ENCODE results near the gene KIR3DL2. TPM values are rescaled to one million over a fixed set of nuclear protein-coding genes. Genes with fewer than 3 reads are reported as not detected.

The KIR3DL2 gene
- total and polyA plus RNA-seq, 4 donors = 0.09 to 0.24 TPM; not detected in 2

DNA sequence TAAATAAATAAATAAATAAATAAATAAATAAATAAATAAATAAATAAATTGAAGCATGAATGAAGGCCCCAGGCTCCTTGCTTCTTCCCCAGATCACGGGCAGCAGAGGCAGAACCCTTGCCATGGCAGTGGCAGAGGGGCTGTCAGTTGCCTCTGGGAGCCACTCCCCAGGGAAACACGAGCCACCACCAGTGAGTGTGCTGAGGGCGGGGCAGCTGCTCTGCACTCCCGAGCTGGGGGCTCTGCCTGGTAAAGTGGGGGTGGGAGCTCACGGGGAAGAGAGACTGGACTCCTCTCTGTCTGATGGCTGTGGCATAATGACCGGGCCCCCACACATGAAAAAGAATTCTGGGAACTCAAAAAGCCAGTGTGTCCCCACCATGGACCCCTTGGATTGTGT lies 31.6 kb downstream of the KIR3DL2 start:
- no peak overlapping the region for H3K4me3 ChIP-seq

DNA sequence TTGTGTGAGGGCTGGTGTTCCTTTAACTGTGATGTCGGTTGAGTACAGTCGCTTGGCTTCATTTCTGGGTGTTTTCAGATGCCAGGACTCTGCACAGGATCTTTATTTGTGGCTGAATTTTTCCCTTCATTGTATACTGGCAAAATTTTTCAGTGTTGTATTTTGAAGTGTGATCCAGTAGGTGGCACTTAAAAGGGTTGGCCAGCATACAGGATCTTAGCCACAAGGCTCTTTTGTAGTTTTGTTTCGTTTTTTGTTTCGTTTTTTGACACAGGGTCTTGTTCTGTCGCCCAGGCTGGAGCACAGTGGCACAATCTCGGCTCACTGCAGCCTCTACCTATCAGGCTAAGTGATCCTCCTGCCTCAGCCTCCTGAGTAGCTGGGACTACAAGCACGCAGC lies 32.5 kb downstream of the KIR3DL2 start:
- DNase-seq (no peak), ATAC-seq (ENCODE audit: insufficient read depth, low FRiP score) (no peak)
- H3K4me3 ChIP-seq = no peak overlapping the region
- TF ChIP-seq, protein P1, sequence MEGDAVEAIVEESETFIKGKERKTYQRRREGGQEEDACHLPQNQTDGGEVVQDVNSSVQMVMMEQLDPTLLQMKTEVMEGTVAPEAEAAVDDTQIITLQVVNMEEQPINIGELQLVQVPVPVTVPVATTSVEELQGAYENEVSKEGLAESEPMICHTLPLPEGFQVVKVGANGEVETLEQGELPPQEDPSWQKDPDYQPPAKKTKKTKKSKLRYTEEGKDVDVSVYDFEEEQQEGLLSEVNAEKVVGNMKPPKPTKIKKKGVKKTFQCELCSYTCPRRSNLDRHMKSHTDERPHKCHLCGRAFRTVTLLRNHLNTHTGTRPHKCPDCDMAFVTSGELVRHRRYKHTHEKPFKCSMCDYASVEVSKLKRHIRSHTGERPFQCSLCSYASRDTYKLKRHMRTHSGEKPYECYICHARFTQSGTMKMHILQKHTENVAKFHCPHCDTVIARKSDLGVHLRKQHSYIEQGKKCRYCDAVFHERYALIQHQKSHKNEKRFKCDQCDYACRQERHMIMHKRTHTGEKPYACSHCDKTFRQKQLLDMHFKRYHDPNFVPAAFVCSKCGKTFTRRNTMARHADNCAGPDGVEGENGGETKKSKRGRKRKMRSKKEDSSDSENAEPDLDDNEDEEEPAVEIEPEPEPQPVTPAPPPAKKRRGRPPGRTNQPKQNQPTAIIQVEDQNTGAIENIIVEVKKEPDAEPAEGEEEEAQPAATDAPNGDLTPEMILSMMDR (IDR thresholded peaks at IDR 0.05; ENCODE audit: control extremely low read depth, extremely low read depth) = no peak
- H3K9ac ChIP-seq (ENCODE audit: insufficient read depth in 1 of 2, low read length in 2 of 2) = no peak overlapping the region
- H3K4me1 ChIP-seq (ENCODE audit: control insufficient read depth in 5 of 5, insufficient read depth in 5 of 5, low read length in 5 of 5) = no peaks in the 10 kb centered on the region
- WGBS, 2 donors = 55 to 58% methylated on average over 7 of the region's 7 CpGs
- H3K36me3 ChIP-seq (ENCODE audit: control insufficient read depth in 4 of 4, insufficient read depth in 4 of 4, low read length in 4 of 4) = no peaks in the 10 kb centered on the region
- H3K27ac ChIP-seq (ENCODE audit: low read depth in 1 of 2, low read length in 1 of 2) = no peak overlapping the region
- peaks cover 0 to 2% (median 0%) of the 10 kb centered on the region in 4 donors for H3K9me3 ChIP-seq (ENCODE audit: control insufficient read depth in 4 of 4, insufficient read depth in 3 of 4, low read length in 3 of 4)
- H3K27me3 ChIP-seq (ENCODE audit: control insufficient read depth in 3 of 3, insufficient read depth in 3 of 3, low read length in 2 of 3) = no peaks in the 10 kb centered on the region

More for the DNA sequence above, 31.6 kb downstream of the KIR3DL2 start:
- DNase-seq (no peak), ATAC-seq (ENCODE audit: insufficient read depth, low FRiP score) (no peak)
- H3K4me1 ChIP-seq (ENCODE audit: control insufficient read depth in 5 of 5, insufficient read depth in 5 of 5, low read length in 5 of 5) = no peaks in the 10 kb centered on the region
- TF ChIP-seq, protein P1 (IDR thresholded peaks at IDR 0.05; ENCODE audit: control extremely low read depth, extremely low read depth) = no peak
- no peaks in the 10 kb centered on the region for H3K36me3 ChIP-seq (ENCODE audit: control insufficient read depth in 4 of 4, insufficient read depth in 4 of 4, low read length in 4 of 4)
- H3K9ac ChIP-seq (ENCODE audit: insufficient read depth in 1 of 2, low read length in 2 of 2) = no peak overlapping the region
- H3K9me3 ChIP-seq (ENCODE audit: control insufficient read depth in 4 of 4, insufficient read depth in 3 of 4, low read length in 3 of 4) = peaks cover 0 to 2% (median 0%) of the 10 kb centered on the region in 4 donors
- H3K27ac ChIP-seq (ENCODE audit: low read depth in 1 of 2, low read length in 1 of 2) = no peak overlapping the region
- WGBS, 2 donors = 62 to 80% methylated on average over 6 of the region's 6 CpGs
- no peaks in the 10 kb centered on the region for H3K27me3 ChIP-seq (ENCODE audit: control insufficient read depth in 3 of 3, insufficient read depth in 3 of 3, low read length in 2 of 3)

DNA sequence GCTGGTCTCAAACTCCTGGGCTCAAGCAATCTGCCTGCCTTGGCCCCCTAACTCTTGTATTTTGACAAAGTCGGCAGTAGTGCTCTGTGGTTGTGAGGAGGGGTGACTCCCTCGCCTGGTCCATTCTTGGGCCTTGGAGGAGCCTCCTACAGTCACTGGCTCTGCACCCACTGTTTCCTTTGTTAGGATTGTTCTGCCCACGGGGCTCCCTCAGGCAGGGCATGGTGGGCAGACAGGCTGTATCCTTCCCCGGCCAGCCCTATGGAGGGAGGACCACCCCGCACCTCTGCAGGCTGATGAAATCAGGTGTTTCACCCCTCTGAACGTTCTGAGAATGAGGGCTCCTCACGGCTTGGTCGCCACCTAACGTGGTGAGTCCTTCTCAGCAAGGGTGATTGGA lies 33.0 kb downstream of the KIR3DL2 start:
- H3K27ac ChIP-seq (ENCODE audit: low read depth in 1 of 2, low read length in 1 of 2) = no peak overlapping the region
- TF ChIP-seq, protein P1 (IDR thresholded peaks at IDR 0.05; ENCODE audit: control extremely low read depth, extremely low read depth) = no peak
- peaks cover 0 to 2% (median 0%) of the 10 kb centered on the region in 4 donors for H3K9me3 ChIP-seq (ENCODE audit: control insufficient read depth in 4 of 4, insufficient read depth in 3 of 4, low read length in 3 of 4)
- no peak overlapping the region for H3K9ac ChIP-seq (ENCODE audit: insufficient read depth in 1 of 2, low read length in 2 of 2)
- 74 to 85% methylated on average over 9 of the region's 9 CpGs for WGBS, 2 donors
- no peak overlapping the region for H3K4me3 ChIP-seq
- H3K36me3 ChIP-seq (ENCODE audit: control insufficient read depth in 4 of 4, insufficient read depth in 4 of 4, low read length in 4 of 4) = no peaks in the 10 kb centered on the region
- no peaks in the 10 kb centered on the region for H3K4me1 ChIP-seq (ENCODE audit: control insufficient read depth in 5 of 5, insufficient read depth in 5 of 5, low read length in 5 of 5)
- ATAC-seq (ENCODE audit: insufficient read depth, low FRiP score) (no peak), DNase-seq (no peak)
- H3K27me3 ChIP-seq (ENCODE audit: control insufficient read depth in 3 of 3, insufficient read depth in 3 of 3, low read length in 2 of 3) = no peaks in the 10 kb centered on the region

DNA sequence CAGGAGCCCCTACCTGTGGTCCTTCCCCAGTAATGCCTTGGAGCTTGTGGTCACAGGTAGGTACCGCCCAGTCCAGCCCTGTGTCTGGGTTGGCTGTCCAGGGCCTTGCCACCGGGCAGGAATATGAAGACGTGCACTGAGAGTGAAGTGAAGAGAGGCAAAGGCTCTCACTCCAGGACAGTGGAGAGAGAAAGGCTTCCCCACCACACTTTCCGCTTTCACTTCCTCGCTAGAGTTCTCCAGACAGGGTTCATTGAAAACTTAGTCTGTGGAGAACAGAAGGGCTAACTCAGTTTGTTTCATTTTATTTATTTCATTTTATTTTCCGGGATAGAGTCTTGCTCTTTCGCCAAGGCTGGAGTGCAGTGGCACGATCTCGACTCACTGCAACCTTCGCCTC lies 38.0 kb downstream of the KIR3DL2 start:
- H3K9me3 ChIP-seq (ENCODE audit: control insufficient read depth in 4 of 4, insufficient read depth in 3 of 4, low read length in 3 of 4) = peaks cover 0 to 3% (median 0%) of the 10 kb centered on the region in 4 donors
- no peaks in the 10 kb centered on the region for H3K36me3 ChIP-seq (ENCODE audit: control insufficient read depth in 4 of 4, insufficient read depth in 4 of 4, low read length in 4 of 4)
- WGBS, 2 donors = 90 to 94% methylated on average over 10 of the region's 10 CpGs
- TF ChIP-seq, protein P1 (IDR thresholded peaks at IDR 0.05; ENCODE audit: control extremely low read depth, extremely low read depth) = no peak
- no peak overlapping the region for H3K27ac ChIP-seq (ENCODE audit: low read depth in 1 of 2, low read length in 1 of 2)
- no peaks in the 10 kb centered on the region for H3K4me1 ChIP-seq (ENCODE audit: control insufficient read depth in 5 of 5, insufficient read depth in 5 of 5, low read length in 5 of 5)
- no peak overlapping the region for H3K9ac ChIP-seq (ENCODE audit: insufficient read depth in 1 of 2, low read length in 2 of 2)
- no peak for DNase-seq
- no peak overlapping the region for H3K4me3 ChIP-seq
- no peaks in the 10 kb centered on the region for H3K27me3 ChIP-seq (ENCODE audit: control insufficient read depth in 3 of 3, insufficient read depth in 3 of 3, low read length in 2 of 3)
- no peak for ATAC-seq (ENCODE audit: insufficient read depth, low FRiP score)

Data from lung (tissue), 12 donors.